ENCODE measurements around the gene TBC1D9B.

DNA sequence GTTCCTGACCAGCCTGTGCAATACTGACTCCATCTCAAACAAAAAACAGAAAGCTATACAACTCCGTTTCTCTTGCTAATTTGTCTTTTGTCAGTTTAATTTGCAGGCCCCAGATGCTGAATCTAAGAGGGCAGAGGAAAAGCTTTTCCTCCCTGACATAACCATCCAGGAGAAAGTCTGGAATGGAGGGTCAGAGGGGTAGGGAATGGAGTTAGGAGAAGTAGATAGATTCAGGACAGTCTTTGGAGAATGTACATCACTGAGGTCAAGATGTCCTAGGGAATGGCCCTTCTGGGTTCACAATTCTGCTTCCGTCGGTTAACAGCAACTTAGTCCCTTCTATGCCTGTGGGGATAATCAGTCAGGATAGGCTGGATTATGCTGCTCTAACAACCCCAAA, 93.6 kb downstream of the TBC1D9B start:
- TF ChIP-seq POLR2AphosphoS5 (IDR thresholded peaks at IDR 0.05; ENCODE audit: low read depth, low read length) = no peak
- no peak for TF ChIP-seq POLR2A (IDR thresholded peaks at IDR 0.05; ENCODE audit: low read depth, low read length)
- TF ChIP-seq TAF1 (IDR thresholded peaks at IDR 0.05; ENCODE audit: low read depth, low read length) = no peak
- TF ChIP-seq SPI1 (IDR thresholded peaks at IDR 0.05; ENCODE audit: low read depth, low read length) = no peak
- TF ChIP-seq POU2F2 (IDR thresholded peaks at IDR 0.05; ENCODE audit: low read depth, low read length) = no peak
- TF ChIP-seq PAX5 (IDR thresholded peaks at IDR 0.05; ENCODE audit: insufficient read depth, low read length, severe bottlenecking) = no peak
